Gastrocnemius medialis (tissue), 4 donors: Measurements from ENCODE around the gene SEC62.

Source experiments
- CTCF ChIP-seq, 5 experiments: fragments of 450-650 bp in 3 of 5; fragments of 200-600 bp in 2 of 5; sonication (generic) in 2 of 5; IDR thresholded peaks in 4 of 5; conservative IDR thresholded peaks in 1 of 5; 1 replicate in 4 of 5; 2 replicates in 1 of 5; pipeline ENCODE4 v1.5.1; 2016 to 2019; ENCODE audit warnings: antibody characterized with exemption in 5 of 5, mild to moderate bottlenecking in 3 of 5, moderate library complexity in 3 of 5
- POLR2A ChIP-seq, 2 donors: fragments of 450-650 bp; IDR thresholded peaks; one replicate each; pipeline ENCODE4 v1.6.1; 2017; ENCODE audit warnings: antibody characterized with exemption in 2 of 2, mild to moderate bottlenecking in 2 of 2, moderate library complexity in 2 of 2

- TF ChIP-seq CTCF (IDR thresholded peaks at IDR 0.05 in 4 of 5, conservative IDR thresholded peaks at IDR 0.05 in 1 of 5) = no peak
- no peak for TF ChIP-seq POLR2A (IDR thresholded peaks at IDR 0.05)
Measured at GRCh38 chr3:169953462-169954141, 13.0 kb upstream of the SEC62 start.
